HepG2 (cell line): ENCODE measurements around the gene CHADL. TPM values are rescaled to one million over a fixed set of nuclear protein-coding genes. Genes with fewer than 3 reads are reported as not detected.

Experiments
- ATF1 ChIP-seq: IDR thresholded peaks from 2 replicates; pipeline ENCODE4 v1.6.1; 2016; ENCODE audit warnings: mild to moderate bottlenecking, control low read depth
- ATF3 ChIP-seq: sonication (generic); formaldehyde crosslinking; IDR thresholded peaks from 2 replicates; pipeline ENCODE4 v1.4.0; 2020; ENCODE audit warnings: missing genetic modification reagents
- ESRRA ChIP-seq: sonication (generic); formaldehyde crosslinking; IDR thresholded peaks from 2 replicates; pipeline ENCODE4 v1.5.1; 2020; ENCODE audit warnings: mild to moderate bottlenecking, low read depth, missing genetic modification reagents
- IKZF5 ChIP-seq: IDR thresholded peaks from 2 replicates; pipeline ENCODE4 v1.6.1; 2018; ENCODE audit warnings: missing genetic modification reagents, mild to moderate bottlenecking, missing compliant biosample characterization
- MIXL1 ChIP-seq: IDR thresholded peaks from 2 replicates; pipeline ENCODE4 v1.6.1; 2016
- MYNN ChIP-seq: sonication (generic); formaldehyde crosslinking; IDR thresholded peaks from 2 replicates; pipeline ENCODE4 v1.4.0; 2020; ENCODE audit warnings: mild to moderate bottlenecking, low read depth, missing genetic modification reagents
- PLRG1 ChIP-seq: fragments of 450-650 bp; conservative IDR thresholded peaks from 2 replicates; pipeline ENCODE4 v1.6.1; 2016
- RCOR2 ChIP-seq: IDR thresholded peaks from 2 replicates; pipeline ENCODE4 v1.6.1; 2016; ENCODE audit warnings: missing biosample characterization, missing genetic modification reagents
- SMAD1 ChIP-seq: sonication (generic); formaldehyde crosslinking; IDR thresholded peaks from 2 replicates; pipeline ENCODE4 v1.4.0; 2020; ENCODE audit warnings: missing genetic modification reagents, low read depth, mild to moderate bottlenecking, borderline replicate concordance
- SMARCE1 ChIP-seq: fragments of 450-650 bp; IDR thresholded peaks from 2 replicates; pipeline ENCODE4 v1.6.1; 2017; ENCODE audit warnings: borderline replicate concordance
- THAP8 ChIP-seq: sonication (generic); formaldehyde crosslinking; IDR thresholded peaks from 2 replicates; pipeline ENCODE4 v1.5.1; 2020; ENCODE audit warnings: missing genetic modification reagents, mild to moderate bottlenecking, borderline replicate concordance
- TRAFD1 ChIP-seq: sonication (generic); formaldehyde crosslinking; IDR thresholded peaks from 2 replicates; pipeline ENCODE4 v1.5.1; 2020; ENCODE audit warnings: missing genetic modification reagents, mild to moderate bottlenecking, borderline replicate concordance
- ZBTB33 ChIP-seq: sonication (generic); formaldehyde crosslinking; IDR thresholded peaks from 2 replicates; pipeline ENCODE4 v1.4.0; 2020; ENCODE audit warnings: missing genetic modification reagents
- ZNF230 ChIP-seq: sonication (generic); formaldehyde crosslinking; IDR thresholded peaks from 2 replicates; pipeline ENCODE4 v1.4.0; 2020; ENCODE audit warnings: mild to moderate bottlenecking, missing genetic modification reagents
- ZNF296 ChIP-seq: sonication (generic); formaldehyde crosslinking; conservative IDR thresholded peaks from 2 replicates; pipeline ENCODE4 v1.5.0; 2020; ENCODE audit warnings: mild to moderate bottlenecking, missing genetic modification reagents
- ZNF3 ChIP-seq: IDR thresholded peaks from 2 replicates; pipeline ENCODE4 v1.7.0; 2017; ENCODE audit warnings: inconsistent platforms
- ZNF773 ChIP-seq: sonication (generic); formaldehyde crosslinking; IDR thresholded peaks from 2 replicates; pipeline ENCODE4 v1.4.0; 2020; ENCODE audit warnings: missing genetic modification reagents, borderline replicate concordance
- ZNF883 ChIP-seq: sonication (generic); formaldehyde crosslinking; IDR thresholded peaks from 2 replicates; pipeline ENCODE4 v1.5.1; 2020; ENCODE audit warnings: mild to moderate bottlenecking, missing genetic modification reagents; ENCODE audit errors: not compliant biosample characterization
- ZSCAN5A ChIP-seq: sonication (generic); formaldehyde crosslinking; IDR thresholded peaks from 2 replicates; pipeline ENCODE4 v1.8.0; 2022; ENCODE audit warnings: mild to moderate bottlenecking, missing genetic modification reagents, borderline replicate concordance
- polyA plus RNA-seq, 8 experiments: library from polyadenylated mRNA; depleted of rRNA in 3 of 8; stranded (reverse) in 7 of 8; unstranded in 1 of 8; fragments of >200 nt; fragmentation: Illumina TruSeq in 4 of 8; extraction: Trizol in 4 of 8; gene quantifications; 2 replicates each; pipeline versions ENCODE4 v1.2.1 to v1.2.3, GENCODE V29; 2011 to 2016; ENCODE audit warnings: low read depth in 4 of 8, missing spikeins in 1 of 8, mixed read lengths in 1 of 8; ENCODE audit not compliant: insufficient read depth in 1 of 8
- total RNA-seq, 5 experiments: library from RNA; depleted of rRNA; stranded (reverse); fragments of >200 nt; fragmentation: Illumina TruSeq; extraction: Trizol; gene quantifications; 2 replicates each; pipeline ENCODE4 v1.2.3, GENCODE V29; 2016; ENCODE audit warnings: low read depth in 1 of 5

CHADL gene
- total and polyA plus RNA-seq, 2 of the 13 experiments (the other 11 are each of a cell fraction or from before 2014, with no cell fraction given) = 2.8 to 8.1 TPM

GRCh38 chr22:41197038-41197972 is 43.4 kb downstream of the CHADL start (continued):
- TF ChIP-seq TRAFD1 (CRISPR knock-in tag) (no peak), ZNF3 (CRISPR knock-in tag) (no peak), ATF3 (CRISPR knock-in tag) (no peak), RCOR2 (CRISPR knock-in tag) (no peak), PLRG1 (no peak), ZSCAN5A (CRISPR knock-in tag) (no peak), ATF1 (CRISPR knock-in tag) (no peak), ZBTB33 (CRISPR knock-in tag) (no peak), ESRRA (no peak), THAP8 (CRISPR knock-in tag) (no peak), IKZF5 (CRISPR knock-in tag) (0 out of 2 replicates have a peak, but pooled peaks have one; percentile 25), SMARCE1 (no peak), MIXL1 (no peak), MYNN (no peak), SMAD1 (CRISPR knock-in tag) (no peak), ZNF773 (no peak), ZNF883 (CRISPR knock-in tag) (peak; percentile 45), ZNF296 (CRISPR knock-in tag) (no peak), ZNF230 (0 out of 2 replicates have a peak, but pooled peaks have one; percentile 70)
